ENCODE results near the gene SOAT2. TPM values are rescaled to one million over a fixed set of nuclear protein-coding genes. Genes with fewer than 3 reads are reported as not detected.
"Not testable (repeated sequence)": the region's sequence is repeated elsewhere in the genome, so short reads cannot be mapped to it uniquely, and the experiment has no call there.

The SOAT2 gene
- total RNA-seq, 1 donor from 2014 or later = not detected

DNA sequence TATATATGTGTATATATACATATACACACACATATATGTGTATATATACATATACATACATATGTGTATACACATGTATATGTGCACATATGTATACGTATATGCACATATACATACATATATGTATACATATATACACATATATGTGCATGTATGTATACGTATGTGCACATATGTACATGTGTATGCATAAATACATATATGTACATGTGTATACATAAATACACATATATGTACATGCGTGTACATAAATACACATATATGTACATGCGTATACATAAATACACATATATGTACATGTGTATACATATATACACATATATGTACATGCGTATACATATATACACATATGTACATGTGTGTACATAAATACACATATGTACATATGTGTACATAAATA is 43.9 kb downstream of the SOAT2 start:
- no peak for DNase-seq (ENCODE audit: low read depth)

DNA sequence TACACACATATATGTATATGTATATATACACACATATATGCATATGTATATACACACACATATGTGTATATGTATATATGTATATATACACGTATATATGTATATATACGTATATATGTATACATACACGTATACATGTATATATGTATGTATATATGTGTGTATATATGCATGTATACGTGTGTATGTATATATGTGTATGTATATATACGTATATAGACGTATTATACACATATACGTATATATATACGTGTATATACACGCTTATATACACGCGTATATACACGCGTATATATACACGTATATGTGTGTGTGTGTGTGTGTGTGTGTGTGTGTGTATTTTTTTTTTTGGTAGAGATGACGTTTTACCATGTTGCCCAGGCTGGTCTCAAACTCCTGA is 44.4 kb downstream of the SOAT2 start:
- DNase-seq (ENCODE audit: low read depth) = no peak

DNA sequence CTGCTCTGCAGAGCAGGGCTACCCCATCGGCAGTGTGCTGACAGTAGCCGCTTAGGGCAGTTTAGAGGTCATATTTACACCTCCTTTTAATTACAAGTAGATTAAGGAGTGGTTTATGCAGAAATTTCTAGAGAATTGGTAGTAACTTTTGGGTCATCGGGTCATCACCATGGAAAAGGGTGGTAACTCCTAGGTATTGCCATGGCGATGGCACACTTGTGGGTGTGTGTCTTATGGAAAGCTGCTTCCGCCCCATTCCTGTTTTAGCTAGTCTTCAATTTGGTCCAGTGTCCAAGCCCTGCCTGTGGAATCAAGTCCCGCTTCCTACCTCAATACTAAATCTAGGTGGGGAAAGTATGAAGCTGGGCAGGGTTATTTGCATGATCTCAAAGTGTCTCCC is 47.8 kb downstream of the SOAT2 start:
- peak; percentile 63 for DNase-seq (ENCODE audit: low read depth)

DNA sequence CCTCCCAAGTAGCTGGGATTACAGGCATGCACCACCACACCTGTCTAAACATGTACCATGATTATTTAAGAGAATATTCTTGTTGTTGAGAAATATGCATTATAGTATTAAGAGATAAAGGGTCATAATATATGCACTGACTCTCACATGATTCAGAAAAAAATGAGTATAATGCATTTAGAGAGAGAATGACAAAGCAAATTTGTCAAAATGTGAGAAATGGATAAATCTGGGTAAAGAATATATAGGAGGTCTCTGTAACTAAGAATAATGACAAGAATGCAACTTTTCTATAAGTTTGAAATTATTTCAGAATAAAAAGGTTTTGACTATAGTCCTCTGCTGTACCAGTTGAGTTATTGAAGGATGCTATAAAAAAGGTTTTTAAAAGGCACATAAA is 49.1 kb downstream of the SOAT2 start:
- DNase-seq (ENCODE audit: low read depth) = no peak

DNA sequence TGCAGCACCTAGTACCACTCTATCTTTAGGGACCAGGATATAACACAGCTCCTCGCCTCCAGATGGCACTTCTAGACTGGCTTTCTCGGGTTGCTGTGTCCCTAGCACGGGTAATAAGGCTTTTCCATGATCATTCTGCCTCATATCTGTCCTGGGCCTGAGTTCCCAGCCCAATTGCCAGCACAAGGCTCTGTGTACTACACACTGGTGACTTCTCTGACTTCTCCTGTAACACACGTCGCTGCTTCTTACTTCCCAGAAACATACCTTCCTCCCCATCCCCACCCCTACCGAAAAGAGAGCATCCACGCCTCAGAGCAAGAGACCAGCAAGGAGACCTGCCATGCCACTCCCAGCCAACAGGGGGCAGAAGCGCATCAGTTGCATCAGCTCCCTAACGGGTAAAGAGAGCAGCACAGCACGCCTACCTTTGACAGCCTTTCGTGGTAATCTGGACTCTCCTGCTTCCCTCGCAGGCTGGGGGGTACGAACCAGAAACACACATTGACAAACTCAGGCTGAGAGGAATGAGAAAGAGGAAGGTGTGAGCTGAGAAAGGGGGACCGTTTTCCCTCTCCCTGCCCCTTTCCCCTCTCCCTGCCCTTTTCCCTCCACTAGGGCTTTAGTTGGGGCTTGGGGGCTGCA is 56.0 kb downstream of the SOAT2 start:
- DNase-seq (ENCODE audit: low read depth) = peak; percentile 66

DNA sequence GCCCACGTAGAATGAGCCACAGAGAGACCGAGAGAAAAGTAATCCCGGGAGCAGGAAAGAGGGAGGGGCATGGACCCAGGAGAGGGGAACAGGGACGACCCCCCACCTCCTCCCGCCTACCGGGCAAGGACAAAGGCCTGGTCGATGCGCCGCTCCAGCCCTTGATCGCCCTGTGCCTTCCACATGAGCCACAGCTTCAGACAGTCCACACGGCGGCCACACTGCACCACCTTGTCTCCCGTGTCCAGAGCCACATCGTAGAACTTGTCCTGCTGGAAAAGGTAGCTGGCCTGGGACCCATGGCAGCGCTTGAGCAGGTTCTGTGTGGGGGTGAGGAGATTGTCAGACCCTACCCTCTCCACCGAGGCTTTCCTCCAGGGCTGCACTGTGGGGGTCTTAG is 56.7 kb downstream of the SOAT2 start:
- DNase-seq (ENCODE audit: low read depth) = no peak

DNA sequence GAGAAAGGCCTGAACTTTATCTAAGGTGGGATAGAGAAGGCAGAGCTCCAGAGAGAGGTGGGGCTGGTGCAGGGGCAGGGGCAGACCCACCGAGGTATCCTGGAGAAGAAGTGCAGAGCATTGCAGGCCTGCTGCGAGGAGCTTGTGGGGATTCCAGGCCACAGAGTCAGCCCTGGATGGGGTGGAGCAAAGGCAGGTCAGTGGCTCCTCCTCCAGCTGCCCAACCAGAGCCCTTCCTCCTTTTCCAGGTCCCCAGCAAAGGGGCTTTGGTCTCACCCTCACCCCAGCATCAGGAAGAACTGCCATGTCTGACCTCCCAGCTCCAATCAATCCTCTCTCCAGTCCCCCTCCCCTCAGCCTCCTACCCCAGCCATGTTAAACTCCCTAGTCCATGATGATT is 57.4 kb downstream of the SOAT2 start:
- no peak for DNase-seq (ENCODE audit: low read depth)

DNA sequence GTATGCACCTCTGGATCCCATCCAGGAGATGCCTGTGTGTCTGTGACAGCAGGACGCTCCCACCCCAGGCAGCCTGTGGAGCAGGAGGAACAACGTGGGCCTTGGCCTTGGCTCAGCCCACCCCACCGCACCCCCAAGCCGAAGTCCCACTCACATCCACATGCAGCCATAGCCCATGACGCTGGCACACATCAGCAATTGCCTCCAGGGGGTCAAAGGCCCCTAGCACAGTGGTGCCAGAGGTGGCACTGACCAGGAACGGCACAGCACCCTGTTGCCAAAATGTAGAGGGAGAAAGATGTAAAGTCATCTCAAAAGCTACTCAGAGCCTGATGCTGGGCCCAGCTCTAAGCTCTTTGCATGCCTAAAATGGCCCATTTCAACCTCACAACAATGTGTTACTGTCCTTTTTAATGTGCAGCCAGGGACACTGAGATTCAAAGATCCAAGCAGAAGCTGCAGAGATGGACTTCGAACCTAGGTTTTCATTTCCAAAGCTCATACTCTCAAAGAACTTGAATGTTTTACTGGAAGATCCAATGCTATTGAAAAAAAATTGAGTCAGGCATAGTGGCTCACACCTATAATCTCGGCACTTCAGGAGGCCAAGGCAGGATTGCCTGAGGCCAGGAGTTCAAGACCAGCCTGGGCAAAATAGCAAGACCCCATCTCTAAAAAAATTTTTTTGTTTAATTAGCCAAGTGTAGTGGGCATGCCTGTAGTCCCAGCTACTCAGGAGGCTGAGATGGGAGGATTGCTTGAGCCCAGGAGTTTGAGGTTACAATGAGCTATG is 58.0 kb downstream of the SOAT2 start:
- no peak for DNase-seq (ENCODE audit: low read depth)

DNA sequence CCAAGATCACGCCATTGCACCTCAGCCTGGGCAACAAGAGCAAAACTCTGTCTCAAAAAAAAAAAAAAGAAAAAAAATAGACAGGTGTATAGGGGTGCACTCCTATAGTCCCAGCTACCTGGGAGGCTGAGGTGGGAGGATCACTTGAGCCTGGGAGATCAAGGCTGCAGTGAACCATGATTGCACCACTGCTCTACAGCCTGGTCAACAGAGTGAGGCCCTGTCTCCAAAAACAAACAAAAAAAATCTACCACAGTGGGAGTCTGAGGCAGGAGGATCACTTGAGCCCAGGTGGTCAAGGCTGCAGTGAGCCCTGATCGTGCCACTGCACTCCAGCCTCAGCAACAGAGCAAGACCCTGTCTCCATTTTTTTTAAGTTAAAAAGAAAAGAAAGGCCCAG is 59.7 kb downstream of the SOAT2 start:
- DNase-seq (ENCODE audit: low read depth) = not testable (repeated sequence)

DNA sequence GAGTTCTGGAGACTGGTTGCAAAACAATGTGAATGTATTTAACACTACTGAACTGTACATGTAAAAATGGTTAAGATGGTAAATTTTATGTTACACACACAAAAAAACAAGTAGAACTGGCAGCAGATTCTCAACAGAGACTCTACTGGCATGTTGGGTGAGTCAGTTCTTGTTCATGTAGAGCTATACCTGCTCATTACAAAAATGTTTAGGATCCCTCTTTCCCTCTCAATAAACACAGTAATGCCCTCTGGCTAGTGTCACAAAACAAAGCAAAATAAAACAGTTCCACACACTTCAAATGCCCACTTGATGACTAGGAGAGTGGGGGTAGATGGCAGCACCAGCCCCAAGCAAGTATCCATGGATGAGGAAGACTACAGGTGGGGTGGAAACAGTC is 63.6 kb downstream of the SOAT2 start:
- DNase-seq (ENCODE audit: low read depth) = no peak

DNA sequence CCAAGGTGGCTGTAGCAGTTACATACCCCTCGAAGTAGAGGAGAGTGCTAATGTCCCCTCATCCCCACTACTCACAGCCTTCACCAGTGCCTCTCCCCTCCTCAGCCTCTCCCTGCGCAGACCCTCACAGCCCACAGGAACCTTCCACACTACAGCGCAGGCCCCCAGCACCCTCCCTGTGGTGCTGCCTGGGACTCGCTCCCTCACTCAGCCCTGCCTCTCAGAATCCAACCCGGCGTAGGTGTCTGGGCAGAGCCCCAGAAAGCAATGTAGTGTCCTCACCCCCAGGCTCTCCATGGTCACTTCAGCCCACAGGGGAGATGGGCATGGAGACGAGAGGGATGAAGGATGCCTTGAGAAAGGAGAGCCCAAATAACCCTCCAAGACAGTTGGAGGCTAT is 66.4 kb downstream of the SOAT2 start:
- no peak for DNase-seq (ENCODE audit: low read depth)

DNA sequence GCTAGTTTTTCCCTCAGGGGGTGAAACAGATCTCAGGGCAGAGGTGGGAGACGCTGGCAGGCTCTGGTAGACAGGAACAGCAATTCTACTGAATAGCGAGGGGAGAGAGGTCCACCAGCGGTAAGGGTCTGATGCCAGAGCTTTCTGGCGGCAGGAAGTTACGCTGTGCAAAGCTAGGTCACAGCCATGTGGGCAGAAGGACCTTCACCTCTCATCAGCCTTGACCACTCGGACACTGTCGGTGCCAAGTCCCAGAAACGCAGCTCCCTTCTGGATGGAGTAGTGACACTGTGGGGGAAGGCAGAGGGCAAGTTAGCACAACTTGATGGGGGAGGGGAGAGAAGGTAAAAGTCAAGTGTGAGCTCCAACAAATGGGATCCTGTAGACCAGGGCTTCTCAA is 66.9 kb downstream of the SOAT2 start:
- no peak for DNase-seq (ENCODE audit: low read depth)

DNA sequence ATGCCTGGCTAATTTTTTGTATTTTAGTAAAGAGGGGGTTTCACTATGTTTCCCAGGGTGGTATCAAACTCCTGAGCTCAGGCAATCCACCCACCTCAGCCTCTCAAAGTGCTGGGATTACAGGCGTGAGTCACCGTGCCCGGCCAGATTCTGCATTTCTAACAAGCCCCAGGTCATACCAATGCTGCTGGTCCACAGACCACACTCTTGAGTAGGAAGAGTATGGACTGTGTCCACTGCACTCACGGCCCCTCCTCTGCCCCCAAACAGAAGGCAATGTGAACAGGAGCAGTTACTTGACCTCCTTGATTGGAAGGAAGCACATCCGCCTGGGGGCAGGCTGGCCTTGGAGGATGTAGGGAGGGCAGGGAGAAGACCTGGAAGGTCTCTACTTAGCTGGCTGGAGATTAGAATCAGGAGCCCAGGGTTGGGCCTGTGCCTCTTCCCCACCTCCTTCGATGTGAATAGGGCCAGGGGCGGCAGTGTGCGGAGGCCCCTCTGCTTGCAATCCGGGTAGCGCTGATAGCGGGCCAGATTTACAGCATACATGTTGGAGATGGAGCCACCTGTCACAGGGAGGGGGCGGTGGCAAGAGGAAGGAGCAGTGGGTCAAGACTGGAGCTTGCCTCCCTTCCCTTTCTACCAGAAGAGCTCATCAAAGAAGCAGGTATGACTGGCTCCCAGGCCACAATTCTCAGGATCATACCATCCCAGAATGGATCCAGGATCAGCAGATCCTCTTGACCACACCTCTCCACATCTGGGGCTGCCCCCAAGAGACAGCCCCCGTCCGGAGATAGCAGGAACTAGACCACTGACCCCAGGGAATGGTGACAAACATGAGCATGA is 67.8 kb downstream of the SOAT2 start:
- DNase-seq (ENCODE audit: low read depth) = no peak

DNA sequence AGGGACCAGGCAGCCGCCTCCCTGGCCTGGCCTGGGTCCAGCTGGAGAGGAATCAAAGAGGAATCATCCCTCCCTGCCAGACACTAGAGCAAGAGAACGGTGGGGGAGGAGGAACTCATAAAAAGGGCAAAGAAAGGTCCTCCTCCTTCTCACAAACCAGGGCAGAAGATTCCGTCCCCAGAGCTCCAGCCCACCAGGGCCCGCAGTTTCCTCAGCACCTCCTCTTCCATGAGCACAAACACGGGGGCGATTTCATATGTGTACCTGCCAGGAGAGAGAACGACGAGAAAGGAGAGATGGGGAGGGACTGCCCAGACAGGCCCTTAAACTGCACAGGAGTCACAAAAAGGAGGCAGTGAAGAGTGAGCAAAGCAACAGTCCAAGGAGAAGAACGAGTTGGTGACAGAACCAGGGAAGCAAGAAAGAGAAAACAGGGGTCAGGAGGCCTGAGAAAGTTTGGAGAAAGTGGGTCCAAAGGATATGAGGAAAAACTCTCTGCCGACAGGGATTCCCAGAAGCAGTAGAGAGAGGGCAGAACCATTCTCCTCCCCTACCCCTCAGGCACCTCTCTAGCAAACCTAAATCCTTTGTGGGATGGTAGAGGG is 68.5 kb downstream of the SOAT2 start:
- no peak for DNase-seq (ENCODE audit: low read depth)

DNA sequence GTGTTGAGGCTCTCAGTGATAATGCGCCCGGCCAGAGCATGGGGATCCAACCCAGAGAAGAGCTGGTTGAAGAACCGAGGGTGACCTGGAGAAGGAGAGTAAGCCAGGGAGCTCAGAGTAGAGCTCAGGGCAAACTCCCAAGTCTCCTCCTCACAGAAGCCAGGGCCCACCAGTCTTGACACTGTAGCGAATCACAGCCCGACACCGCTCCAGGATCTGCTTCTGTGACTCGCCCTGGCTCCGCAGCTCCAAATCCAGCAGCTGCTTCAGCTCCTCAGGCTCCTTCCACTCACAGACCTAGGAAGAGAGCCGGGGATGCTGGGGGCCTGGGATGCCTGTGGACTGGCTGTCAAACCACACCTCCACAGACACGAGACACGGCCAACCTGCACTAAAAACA is 69.1 kb downstream of the SOAT2 start:
- no peak for DNase-seq (ENCODE audit: low read depth)

DNA sequence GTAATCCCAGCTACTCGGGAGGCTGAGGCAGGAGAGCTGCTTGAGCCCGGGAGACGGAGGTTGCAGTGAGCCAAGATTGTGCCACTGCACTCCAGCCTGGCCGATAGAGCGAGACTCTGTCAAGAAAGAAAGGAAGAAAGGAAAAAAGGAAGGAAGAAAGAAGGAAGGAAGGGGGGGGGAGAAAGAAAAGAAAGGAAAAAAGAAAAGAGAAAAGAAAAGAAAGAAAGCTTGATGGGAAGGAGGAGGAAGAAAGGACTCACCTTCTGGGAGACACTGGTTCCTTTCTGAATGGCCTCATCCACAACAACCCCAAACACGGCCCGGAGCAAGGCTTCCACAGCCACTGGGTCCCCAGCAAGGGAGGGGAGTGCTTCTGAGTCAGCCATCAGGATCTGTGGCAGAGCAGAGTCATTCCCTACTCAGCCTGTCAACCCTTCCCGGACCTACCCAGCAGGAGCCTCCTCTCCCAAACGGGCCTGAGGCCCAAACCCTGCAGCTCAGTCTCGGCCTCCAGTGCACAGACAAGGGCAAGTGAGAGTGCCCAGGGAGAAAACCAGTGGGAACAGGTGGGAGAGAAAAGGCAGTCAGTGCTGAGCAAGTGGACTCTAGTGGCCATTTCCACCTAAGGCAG is 69.9 kb downstream of the SOAT2 start:
- DNase-seq (ENCODE audit: low read depth) = no peak

Other genes starting within 250 kb of the SOAT2 start
- 390 and 919 TPM in 2 replicates for gene KRT8, start 198.4 kb upstream of the SOAT2 start, total RNA-seq
- gene KRT18, start 154.4 kb upstream of the SOAT2 start, total RNA-seq = 294 and 1,160 TPM in 2 replicates
- gene EIF4B, start 97.0 kb upstream of the SOAT2 start, total RNA-seq = 1,047 and 1,149 TPM in 2 replicates
- 1.7 and 18.3 TPM in 2 replicates for gene TNS2, start 53.4 kb upstream of the SOAT2 start, total RNA-seq
- gene SPRYD3, start 24.1 kb upstream of the SOAT2 start, total RNA-seq = 13.9 and 30.6 TPM in 2 replicates
- 76.1 and 95.0 TPM in 2 replicates for gene IGFBP6, start 5.8 kb upstream of the SOAT2 start, total RNA-seq
- 7.6 and 20.7 TPM in 2 replicates for gene ZNF740, start 77.2 kb downstream of the SOAT2 start, total RNA-seq
- 0.17 and 9.1 TPM in 2 replicates for gene CSAD, start 77.4 kb downstream of the SOAT2 start, total RNA-seq
- 2.8 and 3.1 TPM in 2 replicates for gene ITGB7, start 103.8 kb downstream of the SOAT2 start, total RNA-seq
- 5.2 and 14.6 TPM in 2 replicates for gene RARG, start 128.7 kb downstream of the SOAT2 start, total RNA-seq
- 0.70 and 2.4 TPM in 2 replicates for gene ESPL1, start 164.8 kb downstream of the SOAT2 start, total RNA-seq
- gene PFDN5, start 192.1 kb downstream of the SOAT2 start, total RNA-seq = 323 and 327 TPM in 2 replicates
- 28.4 and 42.9 TPM in 2 replicates for gene MYG1, start 196.2 kb downstream of the SOAT2 start, total RNA-seq
- 40.1 and 40.3 TPM in 2 replicates for gene AAAS, start 218.1 kb downstream of the SOAT2 start, total RNA-seq
- gene SP7, start 232.9 kb downstream of the SOAT2 start, total RNA-seq = not detected in 2 replicates

Data from renal cortical epithelial cell (primary cell).